Mesodermal cell (in vitro differentiated cells): ENCODE results near the gene GBE1.
"Not testable (repeated sequence)": the region's sequence is repeated elsewhere in the genome, so short reads cannot be mapped to it uniquely, and the experiment has no call there.

Experiments used
- H3K27ac ChIP-seq: 2 replicates; pipeline ENCODE4 v1.7.0; 2013; ENCODE audit warnings: mild to moderate bottlenecking, low read depth, low read length, moderate library complexity; ENCODE audit not compliant: severe bottlenecking
- H3K36me3 ChIP-seq: 2 replicates; pipeline ENCODE4 v1.7.1; 2013; ENCODE audit warnings: mild to moderate bottlenecking, low read length, moderate library complexity; ENCODE audit not compliant: control insufficient read depth, insufficient read depth
- H3K4me1 ChIP-seq: one replicate; pipeline ENCODE4 v1.7.1; 2013; ENCODE audit warnings: mild to moderate bottlenecking, low read length; ENCODE audit not compliant: insufficient read depth, control insufficient read depth, poor library complexity, severe bottlenecking
- H3K4me3 ChIP-seq: 2 replicates; pipeline ENCODE4 v1.7.0; 2013; ENCODE audit warnings: low read length, control low read depth, mild to moderate bottlenecking; ENCODE audit not compliant: insufficient read depth, poor library complexity, severe bottlenecking; ENCODE audit errors: extremely low read depth
- H3K9me3 ChIP-seq: 2 replicates; pipeline ENCODE4 v1.7.1; 2013; ENCODE audit warnings: mild to moderate bottlenecking, low read length, moderate library complexity; ENCODE audit not compliant: control insufficient read depth
- WGBS, 2 experiments: methylation state at CpG; one replicate each; pipeline ENCODE4 v1.1.5; 2013; ENCODE audit warnings: missing lambda C conversion rate in 2 of 2; ENCODE audit not compliant: insufficient coverage in 2 of 2; 5-methylcytosine and 5-hydroxymethylcytosine counted together

The GBE1 gene

GRCh38 chr3:81770710-81771109 lies 9.3 kb upstream of the GBE1 start:
- H3K36me3 ChIP-seq: no peaks in the 10 kb centered on the region
- H3K4me3 ChIP-seq: no peak overlapping the region
- H3K4me1 ChIP-seq: no peaks in the 10 kb centered on the region
- no peak overlapping the region for H3K27ac ChIP-seq
- H3K9me3 ChIP-seq: no peaks in the 10 kb centered on the region
- WGBS, 2 experiments: no CpG with 5 or more reads among the region's 3 CpGs

GRCh38 chr3:81769299-81769698 lies 7.9 kb upstream of the GBE1 start:
- no peaks in the 10 kb centered on the region for H3K4me1 ChIP-seq
- 92 to 95% methylated on average over 1 to 2 of the region's 2 CpGs for WGBS, 2 experiments
- H3K27ac ChIP-seq: no peak overlapping the region
- H3K4me3 ChIP-seq: no peak overlapping the region
- H3K9me3 ChIP-seq: no peaks in the 10 kb centered on the region
- H3K36me3 ChIP-seq: no peaks in the 10 kb centered on the region

- not testable (repeated sequence) for H3K27ac ChIP-seq, H3K4me1 ChIP-seq, H3K4me3 ChIP-seq, H3K9me3 ChIP-seq, H3K36me3 ChIP-seq
- WGBS, 2 experiments: 98% methylated on average over 24 to 38 of the region's 47 CpGs
These were observed 5.9 kb upstream of the GBE1 start for GRCh38 chr3:81767250-81767859.

GRCh38 chr3:81765400-81765799 lies 4.0 kb upstream of the GBE1 start:
- Histone ChIP-seq H3K27ac (no peak overlapping the region), H3K4me1 (peaks cover 6% of the 10 kb centered on the region), H3K4me3 (no peak overlapping the region), H3K9me3 (no peaks in the 10 kb centered on the region), H3K36me3 (no peaks in the 10 kb centered on the region)
- WGBS, 2 experiments: 80 to 100% methylated on average over 1 to 2 of the region's 2 CpGs

GRCh38 chr3:81764665-81765064 lies 3.2 kb upstream of the GBE1 start:
- Histone ChIP-seq H3K4me1 (peaks cover 6% of the 10 kb centered on the region), H3K36me3 (no peaks in the 10 kb centered on the region), H3K27ac (no peak overlapping the region), H3K9me3 (no peaks in the 10 kb centered on the region), H3K4me3 (no peak overlapping the region)

GRCh38 chr3:81764002-81764401 lies 2.6 kb upstream of the GBE1 start:
- Histone ChIP-seq H3K27ac (no peak overlapping the region), H3K9me3 (no peaks in the 10 kb centered on the region), H3K36me3 (peaks cover 6% of the 10 kb centered on the region), H3K4me1 (peaks cover 6% of the 10 kb centered on the region), H3K4me3 (no peak overlapping the region)
- WGBS, 2 experiments: 94% methylated on average over 5 to 7 of the region's 7 CpGs

- no peak overlapping the region for H3K27ac ChIP-seq
- no peaks in the 10 kb centered on the region for H3K9me3 ChIP-seq
- peaks cover 15% of the 10 kb centered on the region for H3K36me3 ChIP-seq
- H3K4me1 ChIP-seq: peaks cover 6% of the 10 kb centered on the region
- 75 to 86% methylated on average over 2 to 3 of the region's 4 CpGs for WGBS, 2 experiments
- no peak overlapping the region for H3K4me3 ChIP-seq
These were observed 1.6 kb upstream of the GBE1 start for GRCh38 chr3:81763001-81763400.

GRCh38 chr3:81761904-81762580 lies 597 bp upstream of the GBE1 start:
- H3K4me1 ChIP-seq: peaks cover 6% of the 10 kb centered on the region
- peak overlapping the region; percentile 62 for H3K4me3 ChIP-seq
- H3K27ac ChIP-seq: peak overlapping the region; percentile 98
- no peaks in the 10 kb centered on the region for H3K9me3 ChIP-seq
- peaks cover 25% of the 10 kb centered on the region for H3K36me3 ChIP-seq
- 52 to 62% methylated on average over 2 of the region's 6 CpGs for WGBS, 2 experiments

GRCh38 chr3:81760215-81760614 lies 1.2 kb downstream of the GBE1 start:
- Histone ChIP-seq H3K4me3 (peak overlapping the region; percentile 62), H3K36me3 (peaks cover 33% of the 10 kb centered on the region), H3K27ac (peak overlapping the region; percentile 98), H3K9me3 (no peaks in the 10 kb centered on the region), H3K4me1 (peaks cover 6% of the 10 kb centered on the region)
- WGBS, 2 experiments: no CpG with 5 or more reads among the region's 3 CpGs

GRCh38 chr3:81758771-81759170 lies 2.7 kb downstream of the GBE1 start:
- WGBS, 2 experiments: 90 to 92% methylated on average over 2 to 3 of the region's 4 CpGs
- H3K36me3 ChIP-seq: peaks cover 33% of the 10 kb centered on the region
- H3K9me3 ChIP-seq, H3K4me3 ChIP-seq, H3K27ac ChIP-seq, H3K4me1 ChIP-seq: not testable (repeated sequence)

GRCh38 chr3:81758275-81758674 lies 3.2 kb downstream of the GBE1 start:
- H3K4me1 ChIP-seq: peaks cover 6% of the 10 kb centered on the region

More at GRCh38 chr3:81758275-81758674, 3.2 kb downstream of the GBE1 start:
- Histone ChIP-seq H3K9me3 (peaks cover 6% of the 10 kb centered on the region), H3K36me3 (peaks cover 33% of the 10 kb centered on the region), H3K4me3 (no peak overlapping the region), H3K27ac (no peak overlapping the region)
- WGBS, 2 experiments: 86% methylated on average over 1 of the region's 1 CpG; no CpG with 5 or more reads in 1 of the 2 experiments
